Frontal cortex (tissue), 4 donors: ENCODE measurements around the gene C20orf202. TPM values are rescaled to one million over a fixed set of nuclear protein-coding genes. Genes with fewer than 3 reads are reported as not detected.
"Not testable (repeated sequence)": the region's sequence is repeated elsewhere in the genome, so short reads cannot be mapped to it uniquely, and the experiment has no call there.

Experiments used
- DNase-seq, 2 donors: peaks; one replicate each; pipeline ENCODE4 v3.0.0; 2012; ENCODE audit warnings: low spot score in 2 of 2
- FAIRE-seq: peaks from 2 replicates; lab custom pipeline; 2012; peaks lifted over from hg19 to GRCh38; lab: Jason Lieb, UNC
- total RNA-seq: library from RNA; depleted of rRNA; stranded (reverse); fragments of >200 nt; gene quantifications from one replicate; pipeline ENCODE4 v1.2.3, GENCODE V29; 2014
- donor health status: control.
- donor health status: control.
- donor health status: control.

The C20orf202 gene
- total RNA-seq, 1 donor from 2014 or later: 0.41 TPM

GRCh38 chr20:1232286-1233111, 29.2 kb downstream of the C20orf202 start:
- FAIRE-seq (no peak), DNase-seq (no peak)

GRCh38 chr20:1240549-1240948, 37.3 kb downstream of the C20orf202 start:
- no peak for DNase-seq
- FAIRE-seq: no peak

DNA sequence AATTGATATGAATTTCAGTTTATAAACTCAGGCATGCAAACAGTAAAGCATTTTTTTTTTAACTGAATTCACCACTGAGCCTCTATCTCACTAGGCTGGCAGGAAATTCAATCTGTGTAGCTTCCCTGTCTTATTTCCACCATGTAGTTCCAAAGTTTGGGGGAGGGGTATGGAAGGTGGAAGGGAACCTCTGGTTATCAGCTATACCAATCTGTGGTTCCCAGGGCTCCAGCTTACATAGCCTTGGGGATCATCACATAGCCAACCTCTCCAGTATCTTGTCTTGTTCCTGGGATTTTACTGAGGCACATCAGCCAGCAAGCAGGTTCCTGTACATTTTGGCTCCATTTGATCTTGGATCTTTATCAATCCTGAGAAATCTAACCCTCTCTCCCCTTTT, 38.2 kb downstream of the C20orf202 start:
- DNase-seq (no peak), FAIRE-seq (no peak)

- no peak for FAIRE-seq
- no peak for DNase-seq
Measured at GRCh38 chr20:1242099-1242498, 38.8 kb downstream of the C20orf202 start.

DNA sequence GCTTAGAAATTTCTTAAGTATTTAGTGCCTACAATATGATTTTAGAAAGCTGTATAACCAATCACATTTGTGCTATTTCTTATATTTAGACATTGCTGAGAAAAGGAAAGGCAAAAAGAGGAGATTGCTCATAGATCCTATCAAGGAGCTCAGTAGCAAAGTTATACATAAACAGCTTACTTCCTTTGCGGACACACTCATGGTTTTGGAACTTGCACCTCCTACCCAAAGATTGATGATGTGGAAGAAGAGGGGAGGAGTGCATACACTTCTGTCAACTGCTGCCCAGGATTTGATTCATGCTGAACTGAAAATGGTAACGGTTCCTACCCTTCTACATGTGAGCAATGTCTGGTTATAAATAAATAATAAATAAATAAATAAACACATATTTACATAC, 39.3 kb downstream of the C20orf202 start:
- no peak for DNase-seq
- FAIRE-seq: no peak

GRCh38 chr20:1245578-1245977, 42.3 kb downstream of the C20orf202 start:
- DNase-seq (no peak), FAIRE-seq (no peak)

- DNase-seq (no peak), FAIRE-seq (no peak)
Measured at GRCh38 chr20:1247689-1248088, 44.4 kb downstream of the C20orf202 start.

GRCh38 chr20:1250282-1250681, 47.0 kb downstream of the C20orf202 start:
- DNase-seq, FAIRE-seq: not testable (repeated sequence)

DNA sequence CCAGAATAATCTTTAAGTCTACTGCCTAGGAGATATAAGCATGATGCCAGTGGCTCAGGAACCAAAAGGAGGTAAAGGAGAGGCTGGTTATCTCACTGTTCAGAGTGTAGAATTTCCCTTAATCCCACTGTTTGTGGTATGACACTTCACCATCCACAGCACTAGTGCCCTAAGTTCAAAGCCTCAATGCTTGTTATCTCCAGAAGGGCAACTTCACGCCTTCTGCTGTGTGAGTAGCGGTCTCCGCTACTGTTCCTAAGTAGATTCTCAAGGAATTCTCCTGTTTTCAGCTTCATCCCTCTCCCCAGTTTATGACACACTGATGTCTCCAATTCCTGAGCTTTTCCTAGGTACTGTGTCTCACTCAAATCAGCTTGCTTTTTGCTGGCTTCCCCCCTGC, 49.2 kb downstream of the C20orf202 start:
- FAIRE-seq (no peak), DNase-seq (no peak)

GRCh38 chr20:1254254-1254653, 51.0 kb downstream of the C20orf202 start:
- DNase-seq (no peak), FAIRE-seq (no peak)

- FAIRE-seq (no peak), DNase-seq (no peak)
Measured at GRCh38 chr20:1255675-1256074, 52.4 kb downstream of the C20orf202 start.

Other genes with a start within 250 kb of the C20orf202 start
- under 0.01 TPM for gene RSPO4, start 201.1 kb upstream of the C20orf202 start, total RNA-seq
- gene PSMF1, start 84.9 kb upstream of the C20orf202 start, total RNA-seq: 24.5 TPM
- gene TMEM74B, start 18.5 kb upstream of the C20orf202 start, total RNA-seq: 9.4 TPM
- gene RAD21L1, start 22.6 kb downstream of the C20orf202 start, total RNA-seq: under 0.01 TPM
- gene SNPH, start 62.8 kb downstream of the C20orf202 start, total RNA-seq: 21.6 TPM
- gene SDCBP2, start 125.7 kb downstream of the C20orf202 start, total RNA-seq: 3.3 TPM
- 83.2 TPM for gene FKBP1A, start 189.6 kb downstream of the C20orf202 start, total RNA-seq